Karpas-422 (cell line): Measurements from ENCODE around the gene RNASET2. TPM values are rescaled to one million over a fixed set of nuclear protein-coding genes. Genes with fewer than 3 reads are reported as not detected.

Experiments used
- DNase-seq: peaks from one replicate; pipeline ENCODE4 v3.0.0-alpha.2; 2015
- H2AFZ ChIP-seq: fragments of 200-600 bp; sonication (generic); 2 replicates; pipeline ENCODE4 v1.6.1; 2014; ENCODE audit warnings: antibody characterized with exemption, low read length, mixed read lengths
- H3K27ac ChIP-seq: fragments of 200-600 bp; sonication (generic); 2 replicates; pipeline ENCODE4 v1.5.1; 2014; ENCODE audit warnings: mild to moderate bottlenecking, low read length, moderate library complexity
- H3K27me3 ChIP-seq: fragments of 200-600 bp; sonication (generic); 2 replicates; pipeline ENCODE4 v1.6.1; 2014; ENCODE audit warnings: low read length, mixed read lengths
- H3K36me3 ChIP-seq: fragments of 200-600 bp; sonication (generic); 2 replicates; pipeline ENCODE4 v1.6.1; 2014; ENCODE audit warnings: low read length, mixed read lengths; ENCODE audit not compliant: insufficient read depth
- H3K4me1 ChIP-seq: fragments of 200-600 bp; sonication (generic); 2 replicates; pipeline ENCODE4 v1.6.1; 2014; ENCODE audit warnings: mild to moderate bottlenecking, low read length, mixed read lengths
- H3K4me2 ChIP-seq: fragments of 200-600 bp; sonication (generic); 2 replicates; pipeline ENCODE4 v1.6.1; 2014; ENCODE audit warnings: low read length, low read depth, mild to moderate bottlenecking; ENCODE audit not compliant: poor library complexity, severe bottlenecking
- H3K4me3 ChIP-seq: fragments of 200-600 bp; sonication (generic); 2 replicates; pipeline ENCODE4 v1.5.1; 2014; ENCODE audit warnings: mild to moderate bottlenecking, antibody characterized with exemption, low read length, mixed read lengths
- H3K79me2 ChIP-seq: fragments of 200-600 bp; sonication (generic); 2 replicates; pipeline ENCODE4 v1.6.1; 2014; ENCODE audit warnings: mild to moderate bottlenecking, low read length, mixed read lengths
- H3K9ac ChIP-seq: fragments of 200-600 bp; sonication (generic); 2 replicates; pipeline ENCODE4 v1.6.0; 2014; ENCODE audit warnings: low read length
- H3K9me2 ChIP-seq: fragments of 200-600 bp; sonication (generic), shearing (Covaris generic); replicated peaks from 2 replicates; pipeline ENCODE4 v1.6.0; 2014; ENCODE audit warnings: mild to moderate bottlenecking, low read length, moderate library complexity; ENCODE audit not compliant: insufficient read depth
- H3K9me3 ChIP-seq: fragments of 300-700, 200-600 bp; sonication (generic); 2 replicates; pipeline ENCODE4 v1.6.1; 2014; ENCODE audit warnings: low read length, mixed read lengths
- H4K20me1 ChIP-seq: fragments of 200-600 bp; sonication (generic); 2 replicates; pipeline ENCODE4 v1.6.1; 2014; ENCODE audit warnings: mild to moderate bottlenecking, antibody characterized with exemption, low read length, low read depth; ENCODE audit not compliant: insufficient read depth
- total RNA-seq: library from RNA; depleted of rRNA; stranded (reverse); fragments of >200 nt; shearing (Covaris generic); gene quantifications from 2 replicates; pipeline ENCODE4 v1.2.3, GENCODE V29; 2014; ENCODE audit warnings: low replicate concordance

RNASET2 gene
- total RNA-seq, 1 experiment from 2014 or later: 147 TPM

- H3K27ac ChIP-seq: no peak overlapping the region
- peaks cover 8% of the 10 kb centered on the region for H3K4me1 ChIP-seq
- H4K20me1 ChIP-seq: no peaks in the 10 kb centered on the region; the same call in 1 of the 2 replicates
- H3K36me3 ChIP-seq: peaks cover 7% of the 10 kb centered on the region; the same call in 1 of the 2 replicates
- H3K9me2 ChIP-seq: no peaks in the 10 kb centered on the region
- H3K9me3 ChIP-seq: no peaks in the 10 kb centered on the region
- H3K79me2 ChIP-seq: no peaks in the 10 kb centered on the region
- no peak overlapping the region for H3K4me3 ChIP-seq
- H3K27me3 ChIP-seq: no peaks in the 10 kb centered on the region
- H2AFZ ChIP-seq: no peak overlapping the region
- H3K4me2 ChIP-seq: no peak overlapping the region
- H3K9ac ChIP-seq: no peak overlapping the region
- no peak for DNase-seq
These were observed 24.9 kb downstream of the RNASET2 start for GRCh38 chr6:166931426-166931970.

GRCh38 chr6:166930354-166930891 lies 25.9 kb downstream of the RNASET2 start:
- Histone ChIP-seq H3K79me2 (no peaks in the 10 kb centered on the region), H3K4me1 (no peaks in the 10 kb centered on the region), H2AFZ (no peak overlapping the region), H3K36me3 (peaks cover 7% of the 10 kb centered on the region; the same call in 1 of the 2 replicates), H4K20me1 (no peaks in the 10 kb centered on the region; the same call in 1 of the 2 replicates), H3K27ac (no peak overlapping the region), H3K4me3 (no peak overlapping the region), H3K9me3 (no peaks in the 10 kb centered on the region), H3K4me2 (no peak overlapping the region), H3K27me3 (no peaks in the 10 kb centered on the region), H3K9me2 (no peaks in the 10 kb centered on the region), H3K9ac (no peak overlapping the region)
- no peak for DNase-seq

- Histone ChIP-seq H3K9me3 (no peaks in the 10 kb centered on the region), H3K27me3 (no peaks in the 10 kb centered on the region), H3K36me3 (peaks cover 6% of the 10 kb centered on the region; the same call in 1 of the 2 replicates), H4K20me1 (no peaks in the 10 kb centered on the region; the same call in 1 of the 2 replicates), H3K4me2 (no peak overlapping the region), H3K9me2 (no peaks in the 10 kb centered on the region), H3K4me1 (no peaks in the 10 kb centered on the region), H3K4me3 (no peak overlapping the region), H3K27ac (no peak overlapping the region), H3K9ac (no peak overlapping the region), H2AFZ (no peak overlapping the region), H3K79me2 (no peaks in the 10 kb centered on the region)
- no peak for DNase-seq
These were observed 26.7 kb downstream of the RNASET2 start for GRCh38 chr6:166929542-166930189.

- no peak overlapping the region for H3K27ac ChIP-seq
These were observed 27.5 kb downstream of the RNASET2 start for GRCh38 chr6:166928644-166929541.

GRCh38 chr6:166927935-166928643 lies 28.3 kb downstream of the RNASET2 start:
- H2AFZ ChIP-seq: no peak overlapping the region
- no peak overlapping the region for H3K27ac ChIP-seq
- DNase-seq: no peak
- H3K79me2 ChIP-seq: no peaks in the 10 kb centered on the region
- no peak overlapping the region for H3K9ac ChIP-seq
- no peaks in the 10 kb centered on the region for H3K9me2 ChIP-seq
- H3K27me3 ChIP-seq: no peaks in the 10 kb centered on the region
- H3K9me3 ChIP-seq: no peaks in the 10 kb centered on the region
- H3K4me2 ChIP-seq: no peak overlapping the region
- H3K36me3 ChIP-seq: no peaks in the 10 kb centered on the region
- no peaks in the 10 kb centered on the region; the same call in 1 of the 2 replicates for H4K20me1 ChIP-seq
- no peak overlapping the region for H3K4me3 ChIP-seq
- H3K4me1 ChIP-seq: no peaks in the 10 kb centered on the region

More at GRCh38 chr6:166928644-166929541, 27.5 kb downstream of the RNASET2 start:
- Histone ChIP-seq H3K4me1 (no peaks in the 10 kb centered on the region), H3K9me3 (no peaks in the 10 kb centered on the region), H3K9me2 (no peaks in the 10 kb centered on the region), H2AFZ (no peak overlapping the region), H3K4me2 (no peak overlapping the region), H3K36me3 (no peaks in the 10 kb centered on the region), H4K20me1 (no peaks in the 10 kb centered on the region; the same call in 1 of the 2 replicates), H3K27me3 (no peaks in the 10 kb centered on the region), H3K9ac (no peak overlapping the region), H3K4me3 (no peak overlapping the region), H3K79me2 (no peaks in the 10 kb centered on the region)
- DNase-seq: no peak

- no peak overlapping the region for H3K27ac ChIP-seq
- no peak overlapping the region for H3K4me3 ChIP-seq
- no peaks in the 10 kb centered on the region for H3K27me3 ChIP-seq
- H3K9me2 ChIP-seq: no peaks in the 10 kb centered on the region
- no peak overlapping the region for H3K9ac ChIP-seq
- no peaks in the 10 kb centered on the region; the same call in 1 of the 2 replicates for H4K20me1 ChIP-seq
- H3K4me1 ChIP-seq: no peaks in the 10 kb centered on the region
- no peaks in the 10 kb centered on the region for H3K79me2 ChIP-seq
- H3K4me2 ChIP-seq: no peak overlapping the region
- H2AFZ ChIP-seq: no peak overlapping the region
- H3K36me3 ChIP-seq: no peaks in the 10 kb centered on the region
- no peaks in the 10 kb centered on the region for H3K9me3 ChIP-seq
- no peak for DNase-seq
These were observed 29.0 kb downstream of the RNASET2 start for GRCh38 chr6:166927240-166927934.

- Histone ChIP-seq H3K9ac (no peak overlapping the region), H3K4me1 (no peaks in the 10 kb centered on the region), H4K20me1 (no peaks in the 10 kb centered on the region; the same call in 1 of the 2 replicates), H3K79me2 (no peaks in the 10 kb centered on the region), H3K27me3 (no peaks in the 10 kb centered on the region), H3K36me3 (no peaks in the 10 kb centered on the region), H3K9me3 (no peaks in the 10 kb centered on the region), H3K4me2 (no peak overlapping the region), H3K9me2 (no peaks in the 10 kb centered on the region), H3K4me3 (no peak overlapping the region), H3K27ac (no peak overlapping the region), H2AFZ (no peak overlapping the region)
- no peak for DNase-seq
These were observed 29.6 kb downstream of the RNASET2 start for GRCh38 chr6:166926748-166927147.
